H1 (cell line): Measurements from ENCODE around the gene R3HDM2. TPM values are rescaled to one million over a fixed set of nuclear protein-coding genes. Genes with fewer than 3 reads are reported as not detected.

Experiments used
- CTCF ChIA-PET: fragments of 300-600 bp; sonication (Branson Sonifier 250); formaldehyde crosslinking; loops from one replicate; lab custom pipeline; 2021; ENCODE audit not compliant: partially characterized antibody; lab: Charles Lee
- POLR2A ChIA-PET: fragments of 300-600 bp; sonication (Branson Sonifier 250); formaldehyde crosslinking; loops from one replicate; lab custom pipeline; 2021; ENCODE audit warnings: inconsistent platforms; ENCODE audit not compliant: partially characterized antibody; lab: Charles Lee
- DNase-seq, 2 experiments: peaks; one replicate each; pipeline versions ENCODE4 v3.0.0 to v3.0.0-alpha.2; 2010 to 2022; ENCODE audit warnings: low spot score in 2 of 2, low read depth in 1 of 2, mixed read lengths in 1 of 2
- FAIRE-seq: peaks from 2 replicates; lab custom pipeline; 2011; peaks lifted over from hg19 to GRCh38; lab: Jason Lieb, UNC
- H2AFZ ChIP-seq: 2 replicates; pipeline ENCODE4 v1.8.1; 2012; ENCODE audit warnings: low read length, inconsistent platforms
- H2AK5ac ChIP-seq: 2 replicates; pipeline ENCODE4 v1.6.1; 2013; ENCODE audit warnings: low read depth, low read length
- H2BK120ac ChIP-seq: replicated peaks from 2 replicates; pipeline ENCODE3; 2013; ENCODE audit warnings: low read depth, low read length, inconsistent platforms
- H2BK12ac ChIP-seq: 2 replicates; pipeline ENCODE4 v1.6.1; 2013; ENCODE audit warnings: low read depth, low read length
- H2BK15ac ChIP-seq: 2 replicates; pipeline ENCODE4 v1.6.1; 2013; ENCODE audit warnings: low read length
- H2BK20ac ChIP-seq: 2 replicates; pipeline ENCODE4 v1.6.1; 2013; ENCODE audit warnings: low read length
- H2BK5ac ChIP-seq: 2 replicates; pipeline ENCODE4 v1.6.1; 2013; ENCODE audit warnings: low read depth, low read length
- H3K14ac ChIP-seq: 2 replicates; pipeline ENCODE4 v1.6.1; 2013; ENCODE audit warnings: inconsistent platforms; ENCODE audit not compliant: insufficient read length
- H3K18ac ChIP-seq: 2 replicates; pipeline ENCODE4 v1.6.1; 2013; ENCODE audit warnings: low read length; ENCODE audit errors: extremely low read depth
- H3K23ac ChIP-seq: 2 replicates; pipeline ENCODE4 v1.6.1; 2013; ENCODE audit warnings: inconsistent platforms; ENCODE audit not compliant: insufficient read length
- H3K23me2 ChIP-seq: 2 replicates; pipeline ENCODE4 v1.6.1; 2013; ENCODE audit warnings: low read depth, low read length
- H3K27ac ChIP-seq: 2 replicates; pipeline ENCODE4 v1.6.1; 2011; ENCODE audit warnings: low read depth, low read length, inconsistent platforms
- H3K27me3 ChIP-seq, 4 experiments: replicated peaks in 1 of 4; 1 replicate in 1 of 4; 2 replicates in 3 of 4; pipeline versions ENCODE4 v1.6.1 to v1.8.1; 2011 to 2013; ENCODE audit warnings: low read length in 3 of 4, mild to moderate bottlenecking in 3 of 4, inconsistent platforms in 2 of 4, mixed read lengths in 2 of 4, moderate library complexity in 1 of 4; ENCODE audit not compliant: control insufficient read depth in 3 of 4, insufficient read depth in 3 of 4; ENCODE audit errors: extremely low read depth in 1 of 4
- H3K36me3 ChIP-seq, 4 experiments: 2 replicates each; pipeline versions ENCODE4 v1.6.1 to v1.8.1; 2011 to 2013; ENCODE audit warnings: mild to moderate bottlenecking in 4 of 4, low read length in 3 of 4, moderate library complexity in 2 of 4, control low read depth in 1 of 4, inconsistent platforms in 1 of 4; ENCODE audit not compliant: insufficient read depth in 4 of 4, control insufficient read depth in 2 of 4
- H3K4ac ChIP-seq: replicated peaks from 2 replicates; pipeline ENCODE3; 2013; ENCODE audit warnings: low read length, low read depth, mixed read lengths, inconsistent platforms; ENCODE audit not compliant: insufficient read length
- H3K4me1 ChIP-seq, 4 experiments: replicated peaks in 1 of 4; 1 replicate in 1 of 4; 2 replicates in 3 of 4; pipeline versions ENCODE4 v1.6.1 to v1.8.1; 2011 to 2013; ENCODE audit warnings: low read length in 3 of 4, inconsistent platforms in 2 of 4, mixed read lengths in 1 of 4; ENCODE audit not compliant: insufficient read depth in 4 of 4, control insufficient read depth in 3 of 4
- H3K4me2 ChIP-seq, 2 experiments: 2 replicates each; pipeline versions ENCODE4 v1.6.1 to v1.8.1; 2011 to 2013; ENCODE audit warnings: low read depth in 2 of 2, low read length in 2 of 2, control low read depth in 1 of 2, inconsistent platforms in 1 of 2, mild to moderate bottlenecking in 1 of 2; ENCODE audit not compliant: insufficient read depth in 1 of 2
- H3K4me3 ChIP-seq, 4 experiments: fragments of 200-600, 300-600 bp in 1 of 4; sonication (generic), shearing (Covaris generic), sonication (Bioruptor Twin) in 1 of 4; 2 replicates each; pipeline versions ENCODE4 v1.5.1 to v1.8.1; 2011 to 2016; ENCODE audit warnings: low read length in 4 of 4, low read depth in 3 of 4, control low read depth in 2 of 4, inconsistent platforms in 2 of 4, mild to moderate bottlenecking in 2 of 4, mixed read lengths in 1 of 4, moderate library complexity in 1 of 4; ENCODE audit not compliant: insufficient read depth in 2 of 4; ENCODE audit errors: extremely low read depth in 1 of 4
- H3K56ac ChIP-seq: replicated peaks from 2 replicates; pipeline ENCODE3; 2013; ENCODE audit warnings: low read depth, mild to moderate bottlenecking, mixed read lengths, low read length, inconsistent platforms; ENCODE audit not compliant: insufficient read length
- H3K79me1 ChIP-seq: 2 replicates; pipeline ENCODE4 v1.6.1; 2013; ENCODE audit warnings: low read depth, low read length, control low read depth
- H3K79me2 ChIP-seq, 2 experiments: 2 replicates each; pipeline versions ENCODE4 v1.6.1 to v1.8.1; 2012 to 2013; ENCODE audit warnings: low read length in 2 of 2, mild to moderate bottlenecking in 2 of 2, inconsistent platforms in 1 of 2; ENCODE audit not compliant: insufficient read depth in 2 of 2, control insufficient read depth in 1 of 2
- H3K9ac ChIP-seq, 4 experiments: replicated peaks in 1 of 4; 1 replicate in 1 of 4; 2 replicates in 3 of 4; pipeline versions ENCODE4 v1.6.1 to v1.8.1; 2011 to 2013; ENCODE audit warnings: low read depth in 3 of 4, low read length in 3 of 4, control low read depth in 2 of 4, mild to moderate bottlenecking in 2 of 4, moderate library complexity in 2 of 4, inconsistent platforms in 1 of 4; ENCODE audit errors: extremely low read depth in 1 of 4
- H3K9me3 ChIP-seq, 2 experiments: 2 replicates each; pipeline versions ENCODE4 v1.6.1 to v1.8.1; 2012 to 2013; ENCODE audit warnings: mild to moderate bottlenecking in 2 of 2, moderate library complexity in 2 of 2, control low read depth in 1 of 2, inconsistent platforms in 1 of 2, low read depth in 1 of 2, low read length in 1 of 2, mixed read lengths in 1 of 2; ENCODE audit not compliant: insufficient read depth in 2 of 2
- H4K20me1 ChIP-seq, 2 experiments: replicated peaks in 1 of 2; 2 replicates each; pipeline versions ENCODE3 to v1.8.1; 2011 to 2013; ENCODE audit warnings: inconsistent platforms in 2 of 2, low read length in 2 of 2, mild to moderate bottlenecking in 1 of 2; ENCODE audit not compliant: insufficient read depth in 2 of 2, control insufficient read depth in 1 of 2
- H4K5ac ChIP-seq: 2 replicates; pipeline ENCODE4 v1.6.1; 2013; ENCODE audit warnings: low read length, low read depth, mixed read lengths, inconsistent platforms; ENCODE audit not compliant: insufficient read length
- H4K8ac ChIP-seq: 2 replicates; pipeline ENCODE4 v1.8.0; 2013; ENCODE audit warnings: mild to moderate bottlenecking, moderate library complexity, low read length, inconsistent platforms; ENCODE audit not compliant: insufficient read depth; ENCODE audit errors: extremely low read depth
- H4K91ac ChIP-seq: replicated peaks from 2 replicates; pipeline ENCODE3; 2013; ENCODE audit warnings: low read length, mixed read lengths, inconsistent platforms; ENCODE audit not compliant: insufficient read length
- BCL11A ChIP-seq, 2 experiments: IDR thresholded peaks; one replicate each; pipeline ENCODE4 v1.6.1; 2011; ENCODE audit warnings: low read depth in 2 of 2, low read length in 2 of 2, mild to moderate bottlenecking in 2 of 2
- CHD2 ChIP-seq: IDR thresholded peaks from 2 replicates; pipeline ENCODE4 v1.6.1; 2012; ENCODE audit warnings: low read length, improper control_type of control experiment
- CREB1 ChIP-seq: IDR thresholded peaks from 2 replicates; pipeline ENCODE4 v1.6.1; 2012; ENCODE audit warnings: inconsistent platforms
- JUN ChIP-seq: IDR thresholded peaks from 2 replicates; pipeline ENCODE4 v1.6.1; 2011; ENCODE audit warnings: low read depth, mild to moderate bottlenecking, improper control_type of control experiment, low read length
- NANOG ChIP-seq: IDR thresholded peaks from 2 replicates; pipeline ENCODE4 v1.6.1; 2011; ENCODE audit warnings: low read length, low read depth, mild to moderate bottlenecking, inconsistent platforms; ENCODE audit not compliant: insufficient read depth, poor library complexity, severe bottlenecking
- RFX5 ChIP-seq: IDR thresholded peaks from 2 replicates; pipeline ENCODE4 v1.6.1; 2011; ENCODE audit warnings: low read depth, low read length, improper control_type of control experiment, borderline replicate concordance
- RXRA ChIP-seq: IDR thresholded peaks from 2 replicates; pipeline ENCODE4 v1.6.1; 2011; ENCODE audit warnings: low read depth, mild to moderate bottlenecking, low read length, moderate library complexity; ENCODE audit not compliant: insufficient read depth
- SAP30 ChIP-seq: fragments of 300-600 bp; sonication (generic); IDR thresholded peaks from 2 replicates; pipeline ENCODE4 v1.7.1; 2012; ENCODE audit warnings: low read length, moderate library complexity, mild to moderate bottlenecking, inconsistent platforms; ENCODE audit not compliant: insufficient read depth, insufficient replicate concordance
- SP1 ChIP-seq: IDR thresholded peaks from 2 replicates; pipeline ENCODE4 v1.6.1; 2011; ENCODE audit warnings: low read depth, low read length
- SP4 ChIP-seq: IDR thresholded peaks from 2 replicates; pipeline ENCODE4 v1.6.1; 2012; ENCODE audit warnings: low read length, inconsistent platforms
- SUZ12 ChIP-seq: fragments of 200-600 bp; sonication (generic); IDR thresholded peaks from 2 replicates; pipeline ENCODE4 v1.6.1; 2012; ENCODE audit warnings: mild to moderate bottlenecking, inconsistent platforms, low read length, moderate library complexity, mixed read lengths
- TAF1 ChIP-seq: IDR thresholded peaks from 2 replicates; pipeline ENCODE4 v1.6.1; 2011; ENCODE audit warnings: mild to moderate bottlenecking, low read depth, low read length
- WGBS, 2 experiments: shearing (Covaris generic) in 1 of 2; methylation state at CpG; one replicate each; pipeline versions ENCODE4 v1.1.6 to v1.1.7; 2013 to 2015; ENCODE audit warnings: low lambda C conversion rate in 2 of 2, mixed read lengths in 2 of 2, inconsistent platforms in 1 of 2, low coverage in 1 of 2, missing lambda C conversion rate in 1 of 2; ENCODE audit not compliant: insufficient replicate concordance in 2 of 2, insufficient coverage in 1 of 2, insufficient read length in 1 of 2; ENCODE audit errors: extremely low coverage in 1 of 2, missing lambda C conversion rate in 1 of 2; 5-methylcytosine and 5-hydroxymethylcytosine counted together
- polyA plus RNA-seq, 7 experiments: library from polyadenylated mRNA; depleted of rRNA in 3 of 7; stranded (reverse) in 5 of 7; unstranded in 2 of 7; fragments of >200 nt in 5 of 7; fragments of 200-250 nt in 2 of 7; gene quantifications; 1 replicate in 5 of 7; 2 replicates in 1 of 7; 4 replicates in 1 of 7; pipeline versions ENCODE4 v1.2.1 to v1.2.3, GENCODE V29; 2011 to 2013; ENCODE audit warnings: missing spikeins in 2 of 7, mixed read lengths in 2 of 7
- total RNA-seq: library from RNA; stranded (reverse); fragmentation: NEBNext Ultra II Directional; extraction: Animal tissue kit (Norgen Biotek cat#: 25700); gene quantifications from 2 replicates; pipeline ENCODE4 v1.2.1, GENCODE V29; 2021

Gene R3HDM2
- total and polyA plus RNA-seq, 2 of the 8 experiments (the other 6 are each of a cell fraction or from before 2014, with no cell fraction given), result 25.6 to 27.0 TPM

GRCh38 chr12:57224973-57225679 is 205.7 kb downstream of the R3HDM2 start:
- H2AFZ ChIP-seq, result no peak overlapping the region
- peak overlapping the region; percentile 18 to 64 (median 23); a peak in 6 of 8 replicates for H3K4me3 ChIP-seq
- peaks cover 8% of the 10 kb centered on the region for H3K23me2 ChIP-seq
- H3K36me3 ChIP-seq, result no peaks in the 10 kb centered on the region
- CTCF ChIA-PET, result interaction anchor here (0.5 to 27.9 kb wide), 16 partner anchors 7 to 261 kb away, joined by 3 to 726 read pairs (median 4); partner anchors contain the start of genes NXPH4 and STAC3
- peak overlapping the region; percentile 46 for H4K5ac ChIP-seq
- no peak for FAIRE-seq
- H3K9me3 ChIP-seq, result no peaks in the 10 kb centered on the region
- H2BK15ac ChIP-seq, result peak overlapping the region; percentile 99; the same call in 1 of the 2 replicates
- peaks cover 4 to 12% of the 10 kb centered on the region in 2 experiments for H4K20me1 ChIP-seq
- H3K18ac ChIP-seq, result peak overlapping the region; percentile 85
- H3K9ac ChIP-seq, result no peak overlapping the region
- POLR2A ChIA-PET, result interaction anchor here (0.8 to 22.1 kb wide), 8 partner anchors 9 to 295 kb away, joined by 3 to 852 read pairs (median 4); partner anchors contain the start of genes DDIT3, INHBE, NXPH4 and SHMT2
- peaks cover 4 to 51% (median 30%) of the 10 kb centered on the region in 4 experiments for H3K4me1 ChIP-seq
- peak overlapping the region; percentile 87 for H4K8ac ChIP-seq
- peak overlapping the region; percentile 99 for H2BK12ac ChIP-seq
- H3K23ac ChIP-seq, result no peak overlapping the region
- no peak overlapping the region for H3K56ac ChIP-seq
- peak overlapping the region; percentile 90 for H4K91ac ChIP-seq
- H3K79me2 ChIP-seq, result peaks cover under 1 to 1% of the 10 kb centered on the region in 2 experiments; a peak in 2 of 4 replicates
- no peak overlapping the region for H3K27ac ChIP-seq
- H3K79me1 ChIP-seq, result no peaks in the 10 kb centered on the region
- 9% methylated on average over 47 of the region's 61 CpGs; no CpG with 5 or more reads in 1 of the 2 experiments for WGBS, 2 experiments
- H3K4me2 ChIP-seq, result peak overlapping the region; percentile 94 to 96
- H3K14ac ChIP-seq, result no peak overlapping the region
- no peak overlapping the region for H2BK120ac ChIP-seq
- DNase-seq, result peak in 1 of 2 experiments; percentile 94
- H2AK5ac ChIP-seq, result no peak overlapping the region
- no peak overlapping the region for H3K4ac ChIP-seq
- H2BK20ac ChIP-seq, result peak overlapping the region; percentile 80; the same call in 1 of the 2 replicates
- peaks cover 51 to 76% (median 73%) of the 10 kb centered on the region in 4 experiments for H3K27me3 ChIP-seq
- peak overlapping the region; percentile 81 for H2BK5ac ChIP-seq
- TF ChIP-seq BCL11A (IDR thresholded peaks at IDR 0.05; ENCODE audit: low read depth in 2 of 2, low read length in 2 of 2) (no peak), SP1 (0 out of 2 replicates have a peak, but pooled peaks have one; percentile 7), CREB1 (peak; percentile 49; the same call in 1 of the 2 replicates), RXRA (no peak), NANOG (no peak), SAP30 (no peak), RFX5 (no peak), CHD2 (0 out of 2 replicates have a peak, but pooled peaks have one; percentile 32), TAF1 (no peak), SP4 (0 out of 2 replicates have a peak, but pooled peaks have one; percentile 16), JUN (no peak), SUZ12 (peak; percentile 68)
